ENCODE results near the gene SERPIND1. TPM values are rescaled to one million over a fixed set of nuclear protein-coding genes. Genes with fewer than 3 reads are reported as not detected.

Gene SERPIND1
- total and polyA plus RNA-seq, 10 of the 15 experiments (the other 5 are each of a cell fraction or from before 2014, with no cell fraction given) = 0.08 to 0.85 (median 0.38) TPM; not detected in 1

GRCh38 chr22:20745119-20745518 is 28.8 kb upstream of the SERPIND1 start:
- RAD21 ChIA-PET (ENCODE audit: unreplicated experiment) = no interaction called here
- 41% methylated on average over 3 of the region's 3 CpGs for WGBS (ENCODE audit: insufficient coverage, insufficient replicate concordance, low lambda C conversion rate, missing lambda C conversion rate)
- intact Hi-C loops (cut with micrococcal nuclease; ENCODE audit: unreplicated experiment) = no loop called here

DNA sequence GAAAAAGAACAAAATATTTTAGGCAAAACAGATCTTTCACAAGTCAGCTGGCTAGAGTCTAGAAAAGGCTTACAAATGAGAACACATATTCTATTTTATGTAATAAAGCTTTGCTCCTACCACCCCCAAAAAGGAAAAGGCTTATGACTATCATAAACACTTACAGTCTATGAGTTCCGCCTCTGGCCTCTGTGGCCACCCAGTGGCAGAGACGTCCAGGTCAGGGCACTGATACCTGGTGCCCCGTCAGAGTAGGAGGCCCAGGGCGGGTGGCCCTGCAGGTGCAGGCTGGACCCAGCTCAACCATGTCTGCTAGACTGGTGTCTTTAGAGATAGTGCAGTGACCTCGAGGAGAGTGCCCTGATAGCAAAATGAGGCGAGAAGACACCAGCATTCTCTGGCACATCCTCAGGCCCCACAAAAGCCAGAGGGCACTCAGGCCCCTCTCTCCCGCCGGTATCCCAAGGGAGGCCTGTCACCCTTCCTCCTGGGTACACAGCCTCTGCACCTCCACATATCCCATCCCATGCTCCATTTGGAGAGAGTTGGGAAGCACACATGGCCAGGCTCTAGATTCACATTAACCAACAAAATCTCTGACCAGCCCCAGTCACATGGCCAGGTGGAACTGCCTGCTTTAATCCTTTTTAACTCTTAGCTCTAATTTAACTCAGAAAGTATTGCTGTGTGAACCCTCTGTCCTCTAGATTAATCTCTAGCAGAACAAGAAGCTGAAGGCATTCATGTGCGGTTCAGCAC is 27.3 kb upstream of the SERPIND1 start:
- DNase-seq (ENCODE audit: low read depth, low spot score) (no peak), ATAC-seq (no peak), FAIRE-seq (no peak)
- H3K9ac ChIP-seq (ENCODE audit: control insufficient read depth, insufficient read depth, low read length) = no peak overlapping the region
- ChIA-PET RAD21 (ENCODE audit: unreplicated experiment) (no interaction called here), POLR2A (interaction anchor here (0.6 kb wide), 1 partner anchor 122 kb away, joined by 3 read pairs; no protein-coding TSS in a partner anchor), CTCF (interaction anchor here (1.8 to 3.0 kb wide), 2 partner anchors 37 to 41 kb away, joined by 3 to 19 read pairs; no protein-coding TSS in a partner anchor), SMC1A (ENCODE audit: uncharacterized antibody, unreplicated experiment) (no interaction called here)
- no peak overlapping the region for H2AFZ ChIP-seq (ENCODE audit: control insufficient read depth, low read depth, low read length)
- H3K36me3 ChIP-seq (ENCODE audit: control insufficient read depth in 2 of 2, insufficient read depth in 2 of 2, low read length in 1 of 2) = peaks cover 7 to 29% of the 10 kb centered on the region in 2 experiments
- H3K79me2 ChIP-seq (ENCODE audit: control insufficient read depth, insufficient read depth, low read length) = no peaks in the 10 kb centered on the region
- in situ Hi-C loops (cut with MboI) = no loop called here
- 88% methylated on average over 9 of the region's 9 CpGs for WGBS (ENCODE audit: insufficient coverage, insufficient replicate concordance, low lambda C conversion rate, missing lambda C conversion rate)
- intact Hi-C loops (cut with micrococcal nuclease; ENCODE audit: unreplicated experiment) = no loop called here
- H3K4me2 ChIP-seq (ENCODE audit: control insufficient read depth, insufficient read depth) = no peak overlapping the region
- BruUV-seq (replicated peaks) = no TSS peak
- H3K9me3 ChIP-seq (replicated peaks; ENCODE audit: control insufficient read depth, insufficient read depth, low read length) = no peaks in the 10 kb centered on the region
- peaks cover 44% of the 10 kb centered on the region for H3K4me1 ChIP-seq (ENCODE audit: control insufficient read depth, insufficient read depth, low read length)
- peak overlapping the region; percentile 18; the same call in 1 of the 2 replicates for H3K27ac ChIP-seq (ENCODE audit: control insufficient read depth, insufficient read depth)
- no peaks in the 10 kb centered on the region for H4K20me1 ChIP-seq (ENCODE audit: control insufficient read depth, insufficient read depth)
- no peak overlapping the region for H3K4me3 ChIP-seq
- H3K27me3 ChIP-seq (replicated peaks in 1 of 2; ENCODE audit: control insufficient read depth in 2 of 2, insufficient read depth in 2 of 2, low read length in 1 of 2) = no peaks in the 10 kb centered on the region
- TF ChIP-seq PAX5 (IDR thresholded peaks at IDR 0.05; ENCODE audit: borderline replicate concordance, low read depth, low read length) = no peak
- no peak for TF ChIP-seq ZNF384 (IDR thresholded peaks at IDR 0.05; ENCODE audit: borderline replicate concordance, low read depth, low read length)
- TF ChIP-seq NFYB (IDR thresholded peaks at IDR 0.05; ENCODE audit: insufficient read depth, low read depth, low read length) = no peak
- no peak for TF ChIP-seq CEBPB (IDR thresholded peaks at IDR 0.05; ENCODE audit: borderline replicate concordance in 1 of 2, low read depth in 2 of 2, low read length in 2 of 2)
- TF ChIP-seq MTA3 (IDR thresholded peaks at IDR 0.05; ENCODE audit: borderline replicate concordance, low read length) = no peak
- no peak for TF ChIP-seq CHD1 (IDR thresholded peaks at IDR 0.05; ENCODE audit: low read depth, low read length)
- TF ChIP-seq SREBF1 (IDR thresholded peaks at IDR 0.05; ENCODE audit: low read length) = no peak
- no peak for TF ChIP-seq PKNOX1 (IDR thresholded peaks at IDR 0.05)
- TF ChIP-seq CREM (IDR thresholded peaks at IDR 0.05; ENCODE audit: low read depth) = no peak
- TF ChIP-seq RAD21 (IDR thresholded peaks at IDR 0.05; ENCODE audit: insufficient read depth, low read depth, low read length) = no peak
- TF ChIP-seq SMARCA5 (IDR thresholded peaks at IDR 0.05) = no peak

More at GRCh38 chr22:20745119-20745518, 28.8 kb upstream of the SERPIND1 start:
- H2AFZ ChIP-seq (ENCODE audit: control insufficient read depth, low read depth, low read length) = no peak overlapping the region
- ChIA-PET POLR2A (interaction anchor here (1.4 kb wide), 1 partner anchor 42 kb away, joined by 3 read pairs; no protein-coding TSS in a partner anchor), SMC1A (ENCODE audit: uncharacterized antibody, unreplicated experiment) (no interaction called here), CTCF (interaction anchor here (0.6 to 3.0 kb wide), 3 partner anchors 39 to 300 kb away, joined by 3 to 19 read pairs (median 3); no protein-coding TSS in a partner anchor)
- DNase-seq (ENCODE audit: low read depth, low spot score) = no peak
- H3K27me3 ChIP-seq (replicated peaks in 1 of 2; ENCODE audit: control insufficient read depth in 2 of 2, insufficient read depth in 2 of 2, low read length in 1 of 2) = no peaks in the 10 kb centered on the region
- H3K27ac ChIP-seq (ENCODE audit: control insufficient read depth, insufficient read depth) = peak overlapping the region; percentile 25; the same call in 1 of the 2 replicates
- BruUV-seq (replicated peaks) = no TSS peak
- no peak overlapping the region for H3K4me3 ChIP-seq
- H3K79me2 ChIP-seq (ENCODE audit: control insufficient read depth, insufficient read depth, low read length) = no peaks in the 10 kb centered on the region
- in situ Hi-C loops (cut with MboI) = no loop called here
- no peak overlapping the region for H3K9ac ChIP-seq (ENCODE audit: control insufficient read depth, insufficient read depth, low read length)
- TF ChIP-seq RELA (IDR thresholded peaks at IDR 0.05; ENCODE audit: borderline replicate concordance, partially characterized antibody) (no peak), SPI1 (IDR thresholded peaks at IDR 0.05; ENCODE audit: borderline replicate concordance, insufficient read depth, low read depth, low read length) (peak; percentile 34; the same call in 1 of the 2 replicates)
- H3K4me1 ChIP-seq (ENCODE audit: control insufficient read depth, insufficient read depth, low read length) = peaks cover 29% of the 10 kb centered on the region
- H3K4me2 ChIP-seq (ENCODE audit: control insufficient read depth, insufficient read depth) = no peak overlapping the region
- FAIRE-seq = no peak
- no peaks in the 10 kb centered on the region; the same call in 2 of the 3 replicates for H3K9me3 ChIP-seq (replicated peaks; ENCODE audit: control insufficient read depth, insufficient read depth, low read length)
- H3K36me3 ChIP-seq (ENCODE audit: control insufficient read depth in 2 of 2, insufficient read depth in 2 of 2, low read length in 1 of 2) = peaks cover 5 to 20% of the 10 kb centered on the region in 2 experiments
- no peaks in the 10 kb centered on the region for H4K20me1 ChIP-seq (ENCODE audit: control insufficient read depth, insufficient read depth)
- no peak for ATAC-seq

Data from GM12878 (cell line).